A549 (cell line): ENCODE results near the gene SUPV3L1. TPM values are rescaled to one million over a fixed set of nuclear protein-coding genes. Genes with fewer than 3 reads are reported as not detected.

Experiments used
- ATAC-seq, 2 experiments: fragments of 200-7000 bp in 1 of 2; fragments of >200 bp in 1 of 2; cut with Nextera tagmentation in 1 of 2; cut with Tn5 transposase in 1 of 2; 3 replicates each; pipeline versions ENCODE4 v1.8.0 to v1.9.1; 2018 to 2020; ENCODE audit warnings: mild to moderate bottlenecking in 1 of 2, moderate library complexity in 1 of 2
- CTCF ChIA-PET: fragments of 300-600 bp; sonication (Branson Sonifier 250); formaldehyde crosslinking; extraction: SDS; loops from one replicate; lab custom pipeline; 2021; ENCODE audit warnings: antibody characterized with exemption, inconsistent platforms; lab: Yijun Ruan, JAX
- POLR2A ChIA-PET: fragments of 350-600 bp; formaldehyde crosslinking; extraction: SDS; loops from one replicate; lab custom pipeline; 2021; ENCODE audit warnings: antibody characterized with exemption, inconsistent platforms; lab: Yijun Ruan, JAX
- DNase-seq, 2 experiments: peaks; one replicate each; pipeline versions ENCODE4 v3.0.0 to v3.0.0-alpha.2; 2011 to 2016; ENCODE audit warnings: low read depth in 1 of 2, low spot score in 1 of 2
- FAIRE-seq: peaks from 2 replicates; lab custom pipeline; 2011; peaks lifted over from hg19 to GRCh38; lab: Jason Lieb, UNC
- H3K27ac ChIP-seq, 2 experiments: fragments of >200 bp; sonication (Bioruptor Twin); formaldehyde crosslinking; 3 replicates each; pipeline ENCODE4 v1.5.1; 2016 to 2017
- H3K4me1 ChIP-seq: fragments of >200 bp; sonication (Bioruptor Twin); formaldehyde crosslinking; 3 replicates; pipeline ENCODE4 v1.6.1; 2016
- H3K4me2 ChIP-seq: fragments of >200 bp; sonication (Bioruptor Twin); formaldehyde crosslinking; 3 replicates; pipeline ENCODE4 v1.6.1; 2016
- H3K4me3 ChIP-seq: fragments of >200 bp; sonication (Bioruptor Twin); formaldehyde crosslinking; 3 replicates; pipeline ENCODE4 v1.5.1; 2016
- H3K9me3 ChIP-seq: fragments of >200 bp; sonication (Bioruptor Twin); formaldehyde crosslinking; 3 replicates; pipeline ENCODE4 v1.6.1; 2016
- BCL3 ChIP-seq: fragments of >200 bp; sonication (Bioruptor Twin); formaldehyde crosslinking; IDR thresholded peaks from 3 replicates; pipeline ENCODE4 v1.6.1; 2016
- CBX2 ChIP-seq: fragments of 200-600 bp; sonication (generic); IDR thresholded peaks from 2 replicates; pipeline ENCODE4 v1.6.1; 2016; ENCODE audit warnings: low read depth, mild to moderate bottlenecking, borderline replicate concordance
- CBX8 ChIP-seq: fragments of 200-600 bp; sonication (generic); IDR thresholded peaks from 2 replicates; pipeline ENCODE4 v1.6.1; 2016
- CHD2 ChIP-seq: fragments of 150-350 bp; IDR thresholded peaks from 2 replicates; pipeline ENCODE4 v1.6.1; 2014; ENCODE audit warnings: low read length; ENCODE audit not compliant: partially characterized antibody
- EHMT2 ChIP-seq: fragments of 200-600 bp; sonication (generic); IDR thresholded peaks from 2 replicates; pipeline ENCODE4 v1.6.1; 2016; ENCODE audit warnings: antibody characterized with exemption, low read depth, mild to moderate bottlenecking, moderate library complexity
- FOSB ChIP-seq: fragments of 250-450 bp; sonication (Bioruptor Pico); IDR thresholded peaks from 2 replicates; pipeline ENCODE4 v1.5.0; 2020; ENCODE audit warnings: mild to moderate bottlenecking, moderate library complexity
- FOSL2 ChIP-seq, 2 experiments: fragments of 450-650 bp in 1 of 2; fragments of >200 bp in 1 of 2; sonication (Bioruptor Twin) in 1 of 2; formaldehyde crosslinking; IDR thresholded peaks; 2 replicates each; pipeline versions ENCODE4 v1.5.0 to v1.6.1; 2016 to 2020; ENCODE audit warnings: mild to moderate bottlenecking in 1 of 2, moderate library complexity in 1 of 2
- FOXS1 ChIP-seq: fragments of 250-450 bp; sonication (Bioruptor Pico); IDR thresholded peaks from 2 replicates; pipeline ENCODE4 v1.5.0; 2020; ENCODE audit warnings: mild to moderate bottlenecking, moderate library complexity
- HDAC2 ChIP-seq: fragments of 200-600 bp; sonication (generic); IDR thresholded peaks from 2 replicates; pipeline ENCODE4 v1.6.1; 2016
- HOXA7 ChIP-seq: fragments of 250-450 bp; sonication (Bioruptor Pico); IDR thresholded peaks from 2 replicates; pipeline ENCODE4 v1.5.0; 2020; ENCODE audit warnings: mild to moderate bottlenecking, moderate library complexity
- JUN ChIP-seq, 2 experiments: fragments of >200 bp; sonication (Bioruptor Twin); formaldehyde crosslinking; IDR thresholded peaks; 2 replicates in 1 of 2; 3 replicates in 1 of 2; pipeline ENCODE4 v1.6.1; 2016 to 2017
- JUNB ChIP-seq: fragments of >200 bp; sonication (Bioruptor Twin); formaldehyde crosslinking; IDR thresholded peaks from 2 replicates; pipeline ENCODE4 v1.6.1; 2016
- MAZ ChIP-seq: fragments of 150-350 bp; IDR thresholded peaks from 2 replicates; pipeline ENCODE4 v1.6.1; 2014; ENCODE audit warnings: antibody characterized with exemption, low read depth, low read length, borderline replicate concordance
- NFE2L2 ChIP-seq: fragments of 150-350 bp; conservative IDR thresholded peaks from 2 replicates; pipeline ENCODE4 v1.6.1; 2014; ENCODE audit warnings: low read length
- NPAS2 ChIP-seq: fragments of 250-450 bp; sonication (Bioruptor Pico); IDR thresholded peaks from 2 replicates; pipeline ENCODE4 v1.8.0; 2022; ENCODE audit warnings: mild to moderate bottlenecking, moderate library complexity, borderline replicate concordance
- NR3C1 ChIP-seq: fragments of >200 bp; sonication (Bioruptor Twin); formaldehyde crosslinking; IDR thresholded peaks from 3 replicates; pipeline ENCODE4 v1.6.1; 2017
- POLR2AphosphoS2 ChIP-seq: conservative IDR thresholded peaks from 2 replicates; pipeline ENCODE4 v1.6.1; 2012; ENCODE audit warnings: low read length, improper control_type of control experiment, inconsistent platforms
- RAD21 ChIP-seq, 2 experiments: fragments of >200 bp in 1 of 2; sonication (Bioruptor Twin) in 1 of 2; formaldehyde crosslinking in 1 of 2; IDR thresholded peaks in 1 of 2; conservative IDR thresholded peaks in 1 of 2; 2 replicates in 1 of 2; 3 replicates in 1 of 2; pipeline ENCODE4 v1.6.1; 2012 to 2018; ENCODE audit warnings: inconsistent platforms in 1 of 2
- RCOR1 ChIP-seq: fragments of 150-350 bp; IDR thresholded peaks from 2 replicates; pipeline ENCODE4 v1.6.1; 2014; ENCODE audit warnings: antibody characterized with exemption, low read length, low read depth
- RFX5 ChIP-seq: fragments of 450-650 bp; IDR thresholded peaks from 2 replicates; pipeline ENCODE4 v1.7.1; 2014; ENCODE audit warnings: antibody characterized with exemption, mild to moderate bottlenecking, moderate library complexity
- RNF2 ChIP-seq: fragments of 200-600 bp; sonication (generic); IDR thresholded peaks from 2 replicates; pipeline ENCODE4 v1.6.1; 2016; ENCODE audit warnings: low read depth, mild to moderate bottlenecking, antibody characterized with exemption, moderate library complexity, borderline replicate concordance
- TP53 ChIP-seq: fragments of 250-450 bp; sonication (Bioruptor Pico); IDR thresholded peaks from 2 replicates; pipeline ENCODE4 v1.5.0; 2021; ENCODE audit warnings: mild to moderate bottlenecking, moderate library complexity
- ZC3H11A ChIP-seq: fragments of 450-650 bp; IDR thresholded peaks from 2 replicates; pipeline ENCODE4 v1.6.1; 2014; ENCODE audit warnings: antibody characterized with exemption, mild to moderate bottlenecking
- WGBS: methylation state at CpG from one replicate; pipeline ENCODE4 v1.1.6; 2017; ENCODE audit errors: missing lambda C conversion rate; 5-methylcytosine and 5-hydroxymethylcytosine counted together
- polyA plus RNA-seq, 4 experiments: library from polyadenylated mRNA; depleted of rRNA in 3 of 4; stranded (reverse); fragments of >200 nt; fragmentation: RNase III in 1 of 4; extraction: RNeasy Plus Mini Kit Qiagen cat#74134 plus additional on column Dnase treatment in 1 of 4; gene quantifications; 2 replicates in 3 of 4; 3 replicates in 1 of 4; pipeline ENCODE4 v1.2.3, GENCODE V29; 2011 to 2017
- TF ChIP-seq, protein P1 (sequence below): fragments of >200 bp; sonication (Bioruptor Twin); formaldehyde crosslinking; IDR thresholded peaks from 2 replicates; pipeline ENCODE4 v1.6.1; 2016
- TF ChIP-seq, protein P2 (sequence below): IDR thresholded peaks from 2 replicates; pipeline ENCODE4 v1.6.1; 2012; ENCODE audit warnings: low read depth, borderline replicate concordance
- TF ChIP-seq, protein P3 (sequence below): fragments of 450-650 bp; IDR thresholded peaks from 2 replicates; pipeline ENCODE4 v1.6.1; 2014; ENCODE audit warnings: antibody characterized with exemption

Gene SUPV3L1
- polyA plus RNA-seq, 2 of the 4 experiments (the other 2 are of a cell fraction), result 31.9 to 57.4 TPM

GRCh38 chr10:69145864-69146263 lies 34.2 kb upstream of the SUPV3L1 start:
- Histone ChIP-seq H3K27ac (no peak overlapping the region), H3K9me3 (no peaks in the 10 kb centered on the region), H3K4me2 (no peak overlapping the region), H3K4me1 (no peaks in the 10 kb centered on the region), H3K4me3 (no peak overlapping the region)
- ChIA-PET POLR2A (no interaction called here), CTCF (interaction anchor here (1.6 kb wide), 1 partner anchor 21 kb away, joined by 3 read pairs; no protein-coding TSS in a partner anchor)
- ATAC-seq, result no peak
- TF ChIP-seq RAD21 (conservative IDR thresholded peaks at IDR 0.05 in 1 of 2, IDR thresholded peaks at IDR 0.05 in 1 of 2), result no peak
- no peak for TF ChIP-seq EHMT2
- TF ChIP-seq RFX5, result no peak
- no peak for TF ChIP-seq RCOR1
- no peak for TF ChIP-seq BCL3
- TF ChIP-seq CBX8, result no peak
- TF ChIP-seq, protein P1, sequence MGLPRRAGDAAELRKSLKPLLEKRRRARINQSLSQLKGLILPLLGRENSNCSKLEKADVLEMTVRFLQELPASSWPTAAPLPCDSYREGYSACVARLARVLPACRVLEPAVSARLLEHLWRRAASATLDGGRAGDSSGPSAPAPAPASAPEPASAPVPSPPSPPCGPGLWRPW, result no peak
- TF ChIP-seq ZC3H11A, result no peak
- 94% methylated on average over 8 of the region's 8 CpGs for WGBS
- no peak for FAIRE-seq
- DNase-seq, result no peak

- Histone ChIP-seq H3K27ac (no peak overlapping the region), H3K4me3 (no peak overlapping the region), H3K4me2 (no peak overlapping the region), H3K4me1 (no peaks in the 10 kb centered on the region), H3K9me3 (no peaks in the 10 kb centered on the region)
- ChIA-PET CTCF (no interaction called here), POLR2A (no interaction called here)
- FAIRE-seq, result no peak
- TF ChIP-seq FOSL2 (IDR thresholded peaks at IDR 0.05), result no peak
- TF ChIP-seq FOSL2 (CRISPR knock-in tag; IDR thresholded peaks at IDR 0.05), result no peak
- no peak for TF ChIP-seq FOXS1 (CRISPR knock-in tag)
- no peak for TF ChIP-seq HDAC2
- no peak for TF ChIP-seq NR3C1
- TF ChIP-seq, protein P2, sequence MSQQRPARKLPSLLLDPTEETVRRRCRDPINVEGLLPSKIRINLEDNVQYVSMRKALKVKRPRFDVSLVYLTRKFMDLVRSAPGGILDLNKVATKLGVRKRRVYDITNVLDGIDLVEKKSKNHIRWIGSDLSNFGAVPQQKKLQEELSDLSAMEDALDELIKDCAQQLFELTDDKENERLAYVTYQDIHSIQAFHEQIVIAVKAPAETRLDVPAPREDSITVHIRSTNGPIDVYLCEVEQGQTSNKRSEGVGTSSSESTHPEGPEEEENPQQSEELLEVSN, result no peak
- ATAC-seq, result no peak
- 86% methylated on average over 2 of the region's 2 CpGs for WGBS
- DNase-seq, result no peak
Measured at GRCh38 chr10:69146759-69147158, 33.3 kb upstream of the SUPV3L1 start.

- no peak for FAIRE-seq
- Histone ChIP-seq H3K4me1 (no peaks in the 10 kb centered on the region), H3K9me3 (no peaks in the 10 kb centered on the region)
- DNase-seq, result no peak
- 92% methylated on average over 3 of the region's 3 CpGs for WGBS
- TF ChIP-seq EHMT2 (no peak), RNF2 (no peak), HOXA7 (CRISPR knock-in tag) (no peak), JUNB (no peak), FOSB (CRISPR knock-in tag) (no peak), CHD2 (no peak), HDAC2 (no peak), NR3C1 (no peak), POLR2AphosphoS2 (no peak), ZC3H11A (no peak), MAZ (no peak), JUN (IDR thresholded peaks at IDR 0.05) (no peak), NFE2L2 (no peak), RAD21 (conservative IDR thresholded peaks at IDR 0.05 in 1 of 2, IDR thresholded peaks at IDR 0.05 in 1 of 2) (no peak), NPAS2 (CRISPR knock-in tag) (no peak), TP53 (no peak), CBX2 (no peak)
- TF ChIP-seq, protein P2, result no peak
- TF ChIP-seq, protein P3, sequence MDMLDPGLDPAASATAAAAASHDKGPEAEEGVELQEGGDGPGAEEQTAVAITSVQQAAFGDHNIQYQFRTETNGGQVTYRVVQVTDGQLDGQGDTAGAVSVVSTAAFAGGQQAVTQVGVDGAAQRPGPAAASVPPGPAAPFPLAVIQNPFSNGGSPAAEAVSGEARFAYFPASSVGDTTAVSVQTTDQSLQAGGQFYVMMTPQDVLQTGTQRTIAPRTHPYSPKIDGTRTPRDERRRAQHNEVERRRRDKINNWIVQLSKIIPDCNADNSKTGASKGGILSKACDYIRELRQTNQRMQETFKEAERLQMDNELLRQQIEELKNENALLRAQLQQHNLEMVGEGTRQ, result no peak
- TF ChIP-seq, all 56 proteins: peak for 0
- POLR2A ChIA-PET, result no interaction called here
- CTCF ChIA-PET, result no interaction called here
- Histone ChIP-seq H3K27ac (no peak overlapping the region), H3K4me3 (no peak overlapping the region), H3K4me2 (no peak overlapping the region)
- ATAC-seq, result no peak
Measured at GRCh38 chr10:69151984-69152383, 28.1 kb upstream of the SUPV3L1 start.
